Panc1 (cell line): ENCODE results near the gene TMEM185B. TPM values are rescaled to one million over a fixed set of nuclear protein-coding genes. Genes with fewer than 3 reads are reported as not detected.

Source experiments
- ATAC-seq: fragments of 200-7000 bp; cut with Tn5 transposase; 2 replicates; pipeline ENCODE4 v1.9.1; 2020; ENCODE audit warnings: mild to moderate bottlenecking, moderate library complexity
- BruUV-seq: library from RNA; stranded (reverse); fragments of 400-500 nt; replicated peaks from 2 replicates; lab custom pipeline; 2021; lab: Mats Ljungman, UMichigan
- CTCF ChIA-PET: fragments of 300-600 bp; sonication (Branson Sonifier 250); formaldehyde crosslinking; loops from one replicate; lab custom pipeline; 2022; ENCODE audit warnings: antibody characterized with exemption; lab: Charles Lee
- POLR2A ChIA-PET: fragments of 300-600 bp; sonication (Branson Sonifier 250); formaldehyde crosslinking; loops from one replicate; lab custom pipeline; 2022; ENCODE audit warnings: antibody characterized with exemption; lab: Charles Lee
- DNase-seq: peaks from one replicate; pipeline ENCODE4 v3.0.0-alpha.2; 2010; ENCODE audit warnings: low read depth, low spot score
- H3K27ac ChIP-seq: 2 replicates; pipeline ENCODE4 v1.5.1; 2011; ENCODE audit warnings: mild to moderate bottlenecking, low read length, inconsistent platforms
- H3K27me3 ChIP-seq: fragments of 200-500 bp; sonication (Bioruptor generic); 2 replicates; pipeline ENCODE4 v1.6.0; 2014; ENCODE audit warnings: low read length, inconsistent platforms; ENCODE audit not compliant: control insufficient read depth, insufficient read depth
- H3K36me3 ChIP-seq: fragments of 200-500 bp; sonication (Bioruptor generic); 2 replicates; pipeline ENCODE4 v1.5.1; 2014; ENCODE audit warnings: inconsistent platforms, mild to moderate bottlenecking, low read length, moderate library complexity; ENCODE audit not compliant: control insufficient read depth, insufficient read depth
- H3K4me1 ChIP-seq: 2 replicates; pipeline ENCODE4 v1.5.1; 2011; ENCODE audit warnings: inconsistent platforms, mild to moderate bottlenecking, low read length, moderate library complexity; ENCODE audit not compliant: control insufficient read depth, insufficient read depth
- H3K4me3 ChIP-seq, 2 experiments: 2 replicates each; pipeline ENCODE4 v1.5.1; 2011 to 2012; ENCODE audit warnings: low read depth in 2 of 2, low read length in 2 of 2, mild to moderate bottlenecking in 2 of 2, inconsistent platforms in 1 of 2, moderate library complexity in 1 of 2
- H3K9me3 ChIP-seq: fragments of 200-500 bp; sonication (Bioruptor generic); 2 replicates; pipeline ENCODE4 v1.5.1; 2014; ENCODE audit warnings: low read depth, mild to moderate bottlenecking, inconsistent platforms, low read length, moderate library complexity; ENCODE audit not compliant: control insufficient read depth, insufficient read depth
- CTCF ChIP-seq: fragments of 450-650 bp; IDR thresholded peaks from 2 replicates; pipeline ENCODE4 v1.5.1; 2017; ENCODE audit warnings: mild to moderate bottlenecking
- POLR2AphosphoS5 ChIP-seq: IDR thresholded peaks from 2 replicates; pipeline ENCODE4 v1.6.1; 2012; ENCODE audit warnings: mild to moderate bottlenecking, low read depth, low read length, moderate library complexity
- REST ChIP-seq, 2 experiments: IDR thresholded peaks; 2 replicates each; pipeline ENCODE4 v1.6.1; 2011 to 2012; ENCODE audit warnings: low read depth in 2 of 2, control low read depth in 1 of 2, low read length in 1 of 2, mild to moderate bottlenecking in 1 of 2, moderate library complexity in 1 of 2; ENCODE audit not compliant: insufficient read depth in 1 of 2
- SIN3A ChIP-seq: IDR thresholded peaks from 2 replicates; pipeline ENCODE4 v1.6.1; 2012; ENCODE audit warnings: low read depth, mild to moderate bottlenecking, low read length, moderate library complexity, borderline replicate concordance; ENCODE audit not compliant: insufficient read depth
- TCF7L2 ChIP-seq: IDR thresholded peaks from 2 replicates; pipeline ENCODE4 v1.6.1; 2011; ENCODE audit warnings: mild to moderate bottlenecking, low read depth, low read length, inconsistent platforms
- in situ Hi-C: cut with HindIII; loops from 2 replicates; pipeline ENCODE4 v1.10.0; 2016; ENCODE audit warnings: low sequenced_read_pairs, low pct_unique_long_range_greater_than_20kb
- intact Hi-C: fragments of 100-400 bp; cut with micrococcal nuclease; formaldehyde crosslinking; loops from one replicate; pipeline ENCODE4 v1.10.0; 2022; ENCODE audit not compliant: unreplicated experiment
- total RNA-seq: library from RNA; stranded (reverse); gene quantifications from one replicate; pipeline ENCODE4 v1.2.1, GENCODE V29; 2021; ENCODE audit not compliant: unreplicated experiment

The TMEM185B gene
- total RNA-seq, 1 experiment from 2014 or later, result 54.6 TPM

GRCh38 chr2:120252225-120253020 lies 29.2 kb upstream of the TMEM185B start, which contains the start of gene RALB:
Gene RALB, plus strand, starts transcription at chr2:120252852. Its CDS starts 25,813 bp downstream, at chr2:120278665.
- peak; percentile 56; the same call in 1 of the 2 replicates for TF ChIP-seq POLR2AphosphoS5
- TF ChIP-seq CTCF, result no peak
- no peak; the same call in 1 of the 2 replicates for TF ChIP-seq SIN3A
- ChIA-PET POLR2A (interaction anchor here (0.6 to 0.8 kb wide), 5 partner anchors 36 to 239 kb away, joined by 3 to 4 read pairs (median 3); partner anchors contain the start of gene EPB41L5), CTCF (interaction anchor here (1.3 kb wide), 1 partner anchor 61 kb away, joined by 5 read pairs; no protein-coding TSS in a partner anchor)
- Histone ChIP-seq H3K36me3 (no peaks in the 10 kb centered on the region; the same call in none of the 2 replicates), H3K9me3 (no peaks in the 10 kb centered on the region; the same call in 1 of the 2 replicates), H3K4me1 (peaks cover 16% of the 10 kb centered on the region), H3K4me3 (peak within 1 kb of the TSS; percentile 94 to 96), H3K27ac (peak within 1 kb of the TSS; percentile 90), H3K27me3 (no peaks in the 10 kb centered on the region)
- DNase-seq, result peak; percentile 81
- intact Hi-C loops, result no loop called here
- no TSS peak for BruUV-seq
- in situ Hi-C loops, result no loop called here
- peak; percentile 96 for ATAC-seq

- DNase-seq (no peak), ATAC-seq (no peak)
- CTCF ChIA-PET, result interaction anchor here (1.3 kb wide), 1 partner anchor 61 kb away, joined by 5 read pairs; no protein-coding TSS in a partner anchor
- TF ChIP-seq REST (IDR thresholded peaks at IDR 0.05; ENCODE audit: insufficient read depth in 1 of 2, low read depth in 2 of 2, low read length in 1 of 2) (no peak), CTCF (no peak), POLR2AphosphoS5 (no peak), SIN3A (no peak), TCF7L2 (no peak)
- no peaks in the 10 kb centered on the region for H3K27me3 ChIP-seq
- no peaks in the 10 kb centered on the region; the same call in 1 of the 2 replicates for H3K9me3 ChIP-seq
- no peaks in the 10 kb centered on the region; the same call in none of the 2 replicates for H3K36me3 ChIP-seq
- peaks cover 20% of the 10 kb centered on the region for H3K4me1 ChIP-seq
- peak overlapping the region; percentile 63 for H3K27ac ChIP-seq
- POLR2A ChIA-PET, result no interaction called here
- in situ Hi-C loops (no loop called here), intact Hi-C loops (no loop called here)
- H3K4me3 ChIP-seq, result peak overlapping the region; percentile 94 to 96
- BruUV-seq, result no TSS peak
Measured at GRCh38 chr2:120251880-120252224, 28.7 kb upstream of the TMEM185B start.
